T-helper 1 cell treated with Interleukin-12 subunit alpha and Interleukin-12 subunit beta and Interleukin-4 antibody, amounts not matched to agents 30 μg/mL and 1 μg/mL, for 36 hours (primary cell): ENCODE results near the gene ST6GAL1.

Experiments
- H3K27ac Mint-ChIP-seq: one replicate; pipeline ENCODE4 v1.8.0; 2021; ENCODE audit warnings: mild to moderate bottlenecking, mixed read lengths
- H3K27me3 Mint-ChIP-seq: one replicate; pipeline ENCODE4 v1.8.0; 2021; ENCODE audit warnings: low read depth, mixed read lengths
- H3K36me3 Mint-ChIP-seq: one replicate; pipeline ENCODE4 v1.8.0; 2021; ENCODE audit warnings: low read depth, mixed read lengths
- H3K4me1 Mint-ChIP-seq: one replicate; pipeline ENCODE4 v1.8.0; 2021; ENCODE audit warnings: low read depth, mixed read lengths
- H3K4me3 Mint-ChIP-seq: one replicate; pipeline ENCODE4 v1.8.0; 2021; ENCODE audit warnings: mild to moderate bottlenecking, moderate library complexity, mixed read lengths
- H3K9me3 Mint-ChIP-seq: one replicate; pipeline ENCODE4 v1.8.0; 2021; ENCODE audit warnings: mixed read lengths

The ST6GAL1 gene

DNA sequence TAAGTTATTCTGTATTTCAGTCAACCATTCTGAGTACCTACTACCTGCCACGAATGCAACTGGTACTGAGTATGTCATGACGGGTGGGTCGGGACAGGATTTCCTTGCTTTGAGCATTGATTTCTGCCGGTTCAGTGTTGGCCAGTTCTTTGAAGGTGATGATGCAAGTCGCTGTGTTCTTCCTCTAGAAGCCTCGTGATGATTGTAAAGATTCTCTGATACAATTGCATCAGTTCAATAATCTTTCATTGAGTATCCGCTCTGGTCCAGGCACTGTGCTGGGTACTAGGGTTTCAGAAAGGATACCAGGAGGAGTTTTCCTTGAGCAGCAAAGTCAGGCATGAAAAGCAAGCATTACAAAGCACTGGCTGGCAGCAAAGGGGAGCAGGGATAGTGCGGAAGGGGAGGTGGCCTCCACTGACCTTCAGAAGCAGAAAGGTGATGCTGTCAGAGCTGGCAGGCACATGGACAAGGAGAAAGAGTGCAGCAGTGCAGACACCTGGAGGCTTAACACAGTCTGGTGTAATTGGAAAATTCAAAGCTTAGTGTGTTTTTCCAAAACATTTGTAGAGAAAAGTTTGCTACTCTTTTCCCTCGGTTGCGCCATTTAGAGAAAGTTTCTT, 108.9 kb downstream of the ST6GAL1 start:
- peaks cover 63% of the 10 kb centered on the region for H3K4me1 Mint-ChIP-seq
- peaks cover 80% of the 10 kb centered on the region for H3K36me3 Mint-ChIP-seq
- peak overlapping the region; percentile 57 for H3K4me3 Mint-ChIP-seq
- peaks cover 23% of the 10 kb centered on the region for H3K9me3 Mint-ChIP-seq
- no peaks in the 10 kb centered on the region for H3K27me3 Mint-ChIP-seq
- H3K27ac Mint-ChIP-seq: peak overlapping the region; percentile 99

DNA sequence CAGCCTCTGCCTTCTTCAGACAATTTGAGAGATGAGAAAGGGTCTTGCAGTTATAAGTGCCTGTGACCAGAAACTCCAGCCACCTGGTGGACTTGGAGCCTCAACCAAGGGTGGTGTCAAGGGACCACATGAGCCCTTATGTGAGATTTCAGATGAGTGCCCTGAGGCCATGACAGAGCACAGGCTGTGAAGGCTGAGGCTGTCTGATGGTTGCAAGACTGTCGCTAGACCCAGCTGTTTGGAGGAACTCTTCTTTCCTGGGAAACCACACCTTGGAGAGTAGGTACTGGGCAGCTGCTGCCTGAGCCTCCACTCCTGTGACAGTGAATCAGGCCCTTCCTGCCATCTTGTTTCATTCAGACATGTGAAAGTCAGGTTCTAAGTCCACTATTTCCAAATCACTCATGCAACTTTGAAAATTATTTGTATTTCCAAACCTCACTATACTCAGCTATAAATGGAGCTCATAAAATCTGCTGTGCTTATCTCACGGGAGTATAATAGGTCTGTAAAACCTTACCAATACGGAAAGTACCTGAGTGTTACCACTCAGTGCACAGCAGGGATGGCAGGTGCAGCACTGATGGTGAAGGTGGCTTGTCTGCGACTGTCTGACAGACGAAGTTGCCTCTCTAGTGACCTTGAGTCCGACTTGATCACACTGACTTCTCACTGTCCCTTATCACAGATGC, 109.5 kb downstream of the ST6GAL1 start:
- Mint-ChIP-seq H3K36me3 (peaks cover 77% of the 10 kb centered on the region), H3K27ac (peak overlapping the region; percentile 99), H3K27me3 (no peaks in the 10 kb centered on the region), H3K9me3 (peaks cover 17% of the 10 kb centered on the region), H3K4me3 (no peak overlapping the region), H3K4me1 (peaks cover 65% of the 10 kb centered on the region)

DNA sequence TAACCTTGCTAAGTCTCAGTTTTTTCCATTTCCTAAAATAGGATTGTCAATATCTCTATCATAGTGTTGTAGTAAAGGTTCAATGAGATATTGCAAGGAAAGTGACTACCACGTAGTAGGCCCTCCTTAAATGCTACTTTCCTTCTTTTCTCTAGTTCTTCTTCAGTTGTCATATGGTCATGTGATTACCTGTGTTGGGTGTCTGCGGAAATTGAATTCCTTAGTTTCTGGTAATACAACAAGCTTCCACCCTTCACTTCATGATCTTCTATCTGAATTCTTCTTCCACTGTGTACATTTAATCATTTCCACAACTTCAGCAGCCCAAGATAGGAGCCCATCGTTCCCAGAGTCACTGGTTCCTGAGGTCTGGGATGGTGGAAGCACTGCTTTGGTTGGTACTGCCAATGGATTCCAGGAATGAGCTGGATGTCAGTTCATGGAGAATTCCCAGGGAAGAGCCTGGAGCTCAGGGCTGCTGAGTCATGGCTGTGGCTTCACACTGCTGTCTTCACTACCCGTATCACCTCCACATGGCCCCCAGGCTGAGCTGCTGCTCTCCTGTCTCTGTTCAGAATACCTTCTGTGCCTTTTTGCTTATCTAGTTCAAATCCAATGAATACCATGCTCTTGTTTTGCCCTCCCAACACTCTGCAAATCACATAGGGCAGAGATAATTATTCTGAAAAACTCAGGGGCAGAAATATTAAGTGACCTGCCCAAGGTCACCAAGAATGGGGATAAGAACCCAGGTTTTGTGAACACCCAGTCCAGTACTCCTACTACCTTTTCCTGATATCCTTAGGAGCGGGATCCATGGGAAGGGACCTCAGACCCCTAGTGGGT, 110.4 kb downstream of the ST6GAL1 start:
- Mint-ChIP-seq H3K27me3 (no peaks in the 10 kb centered on the region), H3K9me3 (peaks cover 8% of the 10 kb centered on the region), H3K4me3 (peak overlapping the region; percentile 57), H3K27ac (peak overlapping the region; percentile 99), H3K4me1 (peaks cover 68% of the 10 kb centered on the region), H3K36me3 (peaks cover 76% of the 10 kb centered on the region)

DNA sequence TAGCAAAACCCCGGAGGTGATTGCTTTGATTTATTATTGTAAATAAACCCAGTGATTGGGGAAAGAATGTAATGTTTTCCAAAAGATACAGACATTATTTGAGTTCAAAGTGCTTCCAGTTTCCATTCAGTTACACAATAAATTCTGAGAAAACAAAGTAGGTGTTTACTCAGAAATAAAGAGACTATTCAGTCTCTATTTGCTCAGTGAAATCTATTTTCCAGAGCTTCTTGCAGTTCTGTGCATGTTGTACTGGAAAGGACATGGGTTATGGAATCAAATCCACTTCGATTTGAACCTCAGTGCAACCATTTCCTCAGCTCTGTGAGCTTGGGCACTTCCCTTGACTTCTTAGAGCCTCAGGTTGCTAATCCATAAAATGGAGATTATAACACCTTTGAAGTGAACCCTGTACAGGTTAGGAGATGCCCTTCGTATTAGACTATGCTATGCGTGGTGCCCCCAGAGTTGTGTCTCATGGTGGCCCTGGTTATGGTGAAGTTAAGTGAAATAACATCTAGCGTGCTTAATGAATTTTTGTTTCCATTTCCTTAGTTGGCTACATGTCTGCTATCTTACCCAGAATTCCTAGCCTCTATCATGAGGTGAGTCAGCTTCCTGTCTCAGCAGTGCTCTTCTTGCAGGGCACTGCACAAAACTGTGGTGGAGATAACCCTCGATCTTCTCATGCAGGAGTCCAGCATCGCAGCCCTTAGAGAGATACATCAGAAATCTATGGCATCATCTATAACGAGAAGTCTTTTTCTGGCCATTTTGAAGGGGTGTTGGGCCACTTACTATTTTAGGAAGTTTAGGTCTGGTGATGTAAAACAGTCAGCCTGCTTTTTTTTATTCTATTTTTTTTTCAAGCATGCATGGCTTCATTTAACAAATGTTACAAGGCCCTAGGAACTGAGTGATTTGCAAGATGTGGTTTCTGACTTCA, 111.3 kb downstream of the ST6GAL1 start:
- Mint-ChIP-seq H3K27me3 (no peaks in the 10 kb centered on the region), H3K4me3 (peak overlapping the region; percentile 88), H3K27ac (peak overlapping the region; percentile 99), H3K9me3 (no peaks in the 10 kb centered on the region), H3K4me1 (peaks cover 75% of the 10 kb centered on the region), H3K36me3 (peaks cover 76% of the 10 kb centered on the region)

DNA sequence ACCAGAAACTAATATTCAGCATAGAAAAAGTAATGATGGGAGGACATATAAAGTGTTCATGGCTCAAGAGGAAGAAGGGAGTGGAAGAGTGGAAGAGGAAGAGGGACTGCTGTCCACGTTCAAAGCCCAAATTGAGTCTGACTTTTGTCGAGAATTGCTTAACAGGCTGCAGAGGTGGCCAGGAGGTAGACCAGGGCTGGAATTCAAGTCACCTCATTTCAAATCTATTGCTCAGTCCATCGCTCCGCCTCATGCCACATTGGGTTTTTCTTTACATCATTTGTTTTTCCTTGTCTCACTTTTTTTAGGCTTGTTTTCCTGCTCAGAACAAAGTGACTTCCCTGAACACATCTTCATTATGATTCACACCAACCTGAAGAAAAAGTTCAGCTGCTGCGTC, 112.0 kb downstream of the ST6GAL1 start:
- peaks cover 75% of the 10 kb centered on the region for H3K4me1 Mint-ChIP-seq

DNA sequence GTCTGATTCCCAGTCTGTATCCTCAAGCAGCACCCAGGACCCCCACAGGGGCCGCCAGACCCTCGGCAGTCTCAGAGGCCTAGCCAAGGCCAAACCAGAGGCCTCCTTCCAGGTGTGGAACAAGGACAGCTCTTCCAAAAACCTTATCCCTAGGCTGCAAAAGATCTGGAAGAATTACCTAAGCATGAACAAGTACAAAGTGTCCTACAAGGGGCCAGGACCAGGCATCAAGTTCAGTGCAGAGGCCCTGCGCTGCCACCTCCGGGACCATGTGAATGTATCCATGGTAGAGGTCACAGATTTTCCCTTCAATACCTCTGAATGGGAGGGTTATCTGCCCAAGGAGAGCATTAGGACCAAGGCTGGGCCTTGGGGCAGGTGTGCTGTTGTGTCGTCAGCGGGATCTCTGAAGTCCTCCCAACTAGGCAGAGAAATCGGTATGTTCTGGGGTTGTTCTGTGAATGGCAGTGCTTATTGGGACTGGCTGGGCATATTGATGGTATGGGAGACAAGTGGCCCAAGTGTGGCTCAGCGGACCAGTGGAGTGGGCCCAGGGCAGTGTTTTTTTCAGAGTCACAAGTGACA, 112.6 kb downstream of the ST6GAL1 start:
- Mint-ChIP-seq H3K27ac (peak overlapping the region; percentile 99), H3K36me3 (peaks cover 79% of the 10 kb centered on the region), H3K9me3 (no peaks in the 10 kb centered on the region), H3K27me3 (no peaks in the 10 kb centered on the region), H3K4me3 (peak overlapping the region; percentile 88), H3K4me1 (peaks cover 77% of the 10 kb centered on the region)

More for the DNA sequence above, 112.0 kb downstream of the ST6GAL1 start:
- Mint-ChIP-seq H3K27me3 (no peaks in the 10 kb centered on the region), H3K36me3 (peaks cover 77% of the 10 kb centered on the region), H3K4me3 (peak overlapping the region; percentile 88), H3K9me3 (no peaks in the 10 kb centered on the region), H3K27ac (peak overlapping the region; percentile 99)

DNA sequence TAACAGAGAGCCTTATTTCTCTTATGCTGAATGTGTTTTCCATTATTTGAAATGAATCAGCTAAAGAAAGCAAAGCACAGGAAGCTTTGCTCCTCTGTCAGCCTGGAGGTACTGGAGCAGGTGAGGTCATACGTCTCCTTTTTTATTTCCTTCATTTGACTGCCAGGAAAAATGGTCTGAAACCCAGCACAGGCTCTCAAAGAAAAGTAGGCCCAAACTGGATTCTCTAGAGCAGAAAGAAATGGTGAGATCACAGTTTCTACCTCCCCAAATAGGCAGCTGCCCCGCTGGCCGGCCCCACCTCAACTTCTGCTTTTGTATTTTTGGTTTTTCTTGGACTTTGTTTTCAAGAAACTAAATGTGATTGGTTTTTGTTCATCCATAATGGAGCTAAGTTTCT, 113.9 kb downstream of the ST6GAL1 start:
- H3K4me3 Mint-ChIP-seq: peak overlapping the region; percentile 76
- no peaks in the 10 kb centered on the region for H3K9me3 Mint-ChIP-seq
- peaks cover 73% of the 10 kb centered on the region for H3K4me1 Mint-ChIP-seq

DNA sequence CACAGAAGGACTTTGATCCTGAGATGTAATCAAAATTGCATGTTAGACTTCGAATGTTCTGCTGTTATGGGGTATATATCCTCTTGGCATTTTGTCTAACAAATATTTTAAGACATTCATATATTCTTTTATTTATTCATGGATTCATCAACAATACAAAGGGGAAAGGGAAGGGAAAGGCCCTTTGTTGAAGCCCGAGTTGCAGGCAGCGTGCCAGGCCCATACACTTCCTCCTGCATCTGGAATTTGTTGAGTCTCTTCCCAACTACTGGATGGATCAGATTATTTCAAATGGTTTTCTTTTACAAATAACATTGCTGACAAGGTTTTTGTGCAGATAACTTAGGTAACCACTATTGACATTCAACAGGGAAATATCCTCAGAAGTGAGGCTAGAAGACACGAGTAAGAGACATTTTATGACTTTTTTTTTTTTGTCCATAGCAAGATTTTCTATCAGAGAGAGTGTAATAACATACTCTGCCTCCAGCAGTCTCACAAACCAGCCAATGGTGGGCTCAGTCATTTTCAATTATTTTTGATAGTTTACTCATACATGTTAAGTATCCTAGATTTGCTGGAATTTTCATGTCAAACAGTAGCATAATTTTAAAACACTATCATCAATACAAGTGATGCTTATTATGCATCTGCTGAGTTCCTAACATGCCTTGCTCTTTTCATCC, 114.7 kb downstream of the ST6GAL1 start:
- Mint-ChIP-seq H3K4me3 (peak overlapping the region; percentile 51), H3K27me3 (no peaks in the 10 kb centered on the region), H3K9me3 (no peaks in the 10 kb centered on the region), H3K4me1 (peaks cover 72% of the 10 kb centered on the region), H3K27ac (peak overlapping the region; percentile 67), H3K36me3 (peaks cover 82% of the 10 kb centered on the region)

More for the DNA sequence above, 113.9 kb downstream of the ST6GAL1 start:
- H3K36me3 Mint-ChIP-seq: peaks cover 82% of the 10 kb centered on the region
- H3K27ac Mint-ChIP-seq: peak overlapping the region; percentile 77
- H3K27me3 Mint-ChIP-seq: no peaks in the 10 kb centered on the region

DNA sequence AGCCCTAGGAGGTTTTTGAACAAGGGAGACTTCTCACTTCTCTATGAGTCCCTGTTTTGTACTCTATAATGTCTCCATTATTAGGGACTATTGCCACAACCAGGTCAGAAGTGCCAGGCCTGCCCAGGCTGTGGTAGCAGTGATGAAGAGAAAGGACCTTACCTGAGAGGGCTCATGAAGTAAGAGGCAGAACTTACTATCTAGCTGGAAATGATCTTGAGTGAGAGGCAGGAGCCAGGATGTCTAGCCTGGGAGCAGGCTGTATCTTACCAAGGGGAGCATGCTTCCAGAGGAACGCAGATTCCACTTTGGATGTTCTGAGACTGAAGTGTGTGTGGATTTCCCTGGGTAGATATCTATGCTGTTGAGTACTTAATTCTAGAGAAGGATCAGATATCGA, 115.7 kb downstream of the ST6GAL1 start:
- Mint-ChIP-seq H3K9me3 (peaks cover 3% of the 10 kb centered on the region), H3K4me3 (no peak overlapping the region), H3K27ac (peak overlapping the region; percentile 26), H3K36me3 (peaks cover 80% of the 10 kb centered on the region), H3K27me3 (no peaks in the 10 kb centered on the region), H3K4me1 (peaks cover 70% of the 10 kb centered on the region)

DNA sequence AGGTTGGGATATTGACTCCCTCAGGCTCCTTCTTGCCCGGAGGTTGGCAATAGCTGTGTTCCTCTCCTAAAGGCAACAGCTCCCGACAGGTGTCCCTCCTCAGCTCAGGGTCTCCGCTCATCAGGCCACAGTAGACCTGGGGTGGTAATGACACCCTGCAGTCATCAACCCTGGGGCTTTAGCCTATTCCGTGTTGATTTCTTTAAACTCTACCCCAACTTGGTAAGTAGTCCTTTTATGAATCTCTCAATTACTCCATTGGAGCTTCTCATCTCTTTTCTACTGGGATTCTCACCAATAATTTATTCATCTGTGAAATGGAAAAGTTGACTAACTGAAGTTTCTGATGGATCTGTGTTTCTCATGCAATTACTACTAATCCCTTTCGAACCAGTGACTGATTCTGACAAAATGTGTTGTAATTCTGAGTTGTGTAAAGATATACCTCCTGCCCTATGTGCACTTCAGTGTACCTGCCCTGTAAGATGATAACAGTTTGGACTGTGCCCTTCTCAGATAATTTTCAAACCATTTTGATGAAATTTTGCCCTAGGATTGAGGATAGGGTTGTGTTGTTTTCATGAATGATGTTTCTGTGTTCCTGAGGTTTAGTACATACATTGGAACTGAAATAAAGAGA, 119.3 kb downstream of the ST6GAL1 start:
- peaks cover 87% of the 10 kb centered on the region for H3K36me3 Mint-ChIP-seq
- no peak overlapping the region for H3K4me3 Mint-ChIP-seq
- H3K27ac Mint-ChIP-seq: peak overlapping the region; percentile 69
- H3K4me1 Mint-ChIP-seq: peaks cover 41% of the 10 kb centered on the region
- H3K9me3 Mint-ChIP-seq: peaks cover 32% of the 10 kb centered on the region
- no peaks in the 10 kb centered on the region for H3K27me3 Mint-ChIP-seq

DNA sequence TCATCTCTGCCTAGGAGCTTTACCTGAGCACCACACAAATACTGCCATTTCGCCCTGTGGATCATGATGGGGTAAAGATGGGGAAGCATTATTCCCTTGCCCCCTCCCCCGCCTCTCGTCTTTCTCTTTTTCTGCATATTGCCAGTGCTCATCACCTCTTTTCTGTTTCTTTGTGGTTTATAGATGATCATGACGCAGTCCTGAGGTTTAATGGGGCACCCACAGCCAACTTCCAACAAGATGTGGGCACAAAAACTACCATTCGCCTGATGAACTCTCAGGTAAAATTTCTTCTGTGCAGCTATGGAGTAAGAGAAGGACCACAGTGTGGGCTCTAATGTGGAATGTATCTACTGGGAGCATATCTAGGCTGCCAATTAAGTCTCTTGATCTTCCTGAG, 120.7 kb downstream of the ST6GAL1 start:
- Mint-ChIP-seq H3K27me3 (no peaks in the 10 kb centered on the region), H3K9me3 (peaks cover 47% of the 10 kb centered on the region), H3K36me3 (peaks cover 90% of the 10 kb centered on the region), H3K4me3 (no peak overlapping the region), H3K27ac (peak overlapping the region; percentile 56), H3K4me1 (peaks cover 35% of the 10 kb centered on the region)

DNA sequence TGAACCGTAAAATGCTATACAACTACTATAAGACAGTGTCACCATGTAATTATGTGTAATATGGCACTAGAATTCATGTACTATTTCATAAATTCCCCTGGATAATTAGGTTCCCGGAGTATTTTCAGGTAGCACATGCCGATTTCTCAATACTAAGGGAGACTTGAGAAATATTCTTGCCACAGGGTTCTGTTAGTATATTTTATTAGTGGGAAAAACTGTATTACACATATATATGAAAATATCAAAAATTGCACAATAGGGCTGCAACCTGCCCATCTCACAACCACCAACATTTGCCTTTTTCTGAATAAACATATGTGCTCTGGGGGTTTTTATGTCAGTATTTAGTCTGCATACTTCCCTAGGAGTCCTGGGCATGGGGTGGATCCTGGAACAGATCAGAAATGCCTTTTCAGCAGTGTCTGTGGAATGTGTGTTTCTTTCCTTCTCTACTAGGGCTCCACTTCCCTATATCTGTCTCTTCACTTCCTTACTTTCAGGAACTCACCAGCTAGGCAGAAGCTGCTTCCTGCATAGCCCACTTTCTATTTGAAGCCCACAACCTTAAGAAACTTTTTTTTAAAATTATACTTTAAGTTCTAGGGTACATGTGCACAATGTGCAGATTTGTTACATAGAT, 121.5 kb downstream of the ST6GAL1 start:
- Mint-ChIP-seq H3K27ac (no peak overlapping the region), H3K9me3 (peaks cover 53% of the 10 kb centered on the region), H3K4me1 (peaks cover 31% of the 10 kb centered on the region), H3K27me3 (no peaks in the 10 kb centered on the region), H3K36me3 (peaks cover 93% of the 10 kb centered on the region), H3K4me3 (no peak overlapping the region)
